OCI-LY7 (cell line): Measurements from ENCODE around the gene GSK3B.

Source experiments
- EZH2phosphoT487 ChIP-seq: fragments of 200-600 bp; sonication (generic); IDR thresholded peaks from 2 replicates; pipeline ENCODE4 v1.6.1; 2018; ENCODE audit warnings: low read depth, borderline replicate concordance, mild to moderate bottlenecking, mixed run types, antibody characterized with exemption, low read length, moderate library complexity, mixed read lengths
- TF ChIP-seq, protein P1 (sequence below): fragments of 200-600 bp; sonication (generic); conservative IDR thresholded peaks from 2 replicates; pipeline ENCODE4 v1.5.1; 2014; ENCODE audit warnings: mild to moderate bottlenecking, antibody characterized with exemption, low read length, moderate library complexity, mixed read lengths

DNA sequence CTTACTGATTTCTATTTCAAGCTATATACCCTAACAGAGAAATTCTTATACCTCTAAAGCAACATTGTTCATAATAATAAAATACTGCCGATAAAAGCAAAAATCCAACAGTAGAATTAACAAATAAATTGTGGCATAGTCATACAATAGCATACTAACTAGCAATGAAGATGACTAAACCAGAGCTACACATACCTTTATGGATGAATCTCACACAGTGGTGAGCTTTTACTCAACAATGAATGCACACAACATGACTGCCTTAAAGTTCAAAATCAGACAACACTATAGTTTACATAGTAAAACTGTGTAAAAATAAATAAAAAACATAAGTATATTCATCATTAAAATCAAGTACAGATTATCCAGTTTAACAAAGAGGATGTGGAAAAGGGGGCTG, 213.3 kb downstream of the GSK3B start:
- TF ChIP-seq, protein P1, sequence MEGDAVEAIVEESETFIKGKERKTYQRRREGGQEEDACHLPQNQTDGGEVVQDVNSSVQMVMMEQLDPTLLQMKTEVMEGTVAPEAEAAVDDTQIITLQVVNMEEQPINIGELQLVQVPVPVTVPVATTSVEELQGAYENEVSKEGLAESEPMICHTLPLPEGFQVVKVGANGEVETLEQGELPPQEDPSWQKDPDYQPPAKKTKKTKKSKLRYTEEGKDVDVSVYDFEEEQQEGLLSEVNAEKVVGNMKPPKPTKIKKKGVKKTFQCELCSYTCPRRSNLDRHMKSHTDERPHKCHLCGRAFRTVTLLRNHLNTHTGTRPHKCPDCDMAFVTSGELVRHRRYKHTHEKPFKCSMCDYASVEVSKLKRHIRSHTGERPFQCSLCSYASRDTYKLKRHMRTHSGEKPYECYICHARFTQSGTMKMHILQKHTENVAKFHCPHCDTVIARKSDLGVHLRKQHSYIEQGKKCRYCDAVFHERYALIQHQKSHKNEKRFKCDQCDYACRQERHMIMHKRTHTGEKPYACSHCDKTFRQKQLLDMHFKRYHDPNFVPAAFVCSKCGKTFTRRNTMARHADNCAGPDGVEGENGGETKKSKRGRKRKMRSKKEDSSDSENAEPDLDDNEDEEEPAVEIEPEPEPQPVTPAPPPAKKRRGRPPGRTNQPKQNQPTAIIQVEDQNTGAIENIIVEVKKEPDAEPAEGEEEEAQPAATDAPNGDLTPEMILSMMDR: no peak
- no peak for TF ChIP-seq EZH2phosphoT487
